Measurements from ENCODE around the gene CRMP1.
"Not testable (repeated sequence)": the region's sequence is repeated elsewhere in the genome, so short reads cannot be mapped to it uniquely, and the experiment has no call there.

CRMP1 gene

DNA sequence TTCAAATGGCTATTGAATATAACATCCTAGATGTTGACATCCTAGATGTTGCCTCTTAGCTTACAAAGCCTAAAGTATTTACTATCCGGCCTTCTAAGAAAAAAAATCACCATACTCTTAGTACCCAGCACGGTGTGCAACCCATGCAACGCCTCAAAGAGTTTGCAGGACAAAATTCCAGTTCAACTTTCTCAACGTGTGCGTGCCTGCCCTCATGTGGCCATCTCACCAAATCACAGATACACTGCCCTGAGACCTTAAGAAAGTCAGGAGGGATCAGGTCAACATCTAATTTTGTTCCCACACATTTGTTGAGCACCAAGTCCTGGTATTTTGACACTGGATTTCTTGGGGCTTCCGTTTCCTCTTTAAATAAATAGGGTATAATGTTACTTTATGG lies 68.3 kb downstream of the CRMP1 start:
- DNase-seq, result no peak

DNA sequence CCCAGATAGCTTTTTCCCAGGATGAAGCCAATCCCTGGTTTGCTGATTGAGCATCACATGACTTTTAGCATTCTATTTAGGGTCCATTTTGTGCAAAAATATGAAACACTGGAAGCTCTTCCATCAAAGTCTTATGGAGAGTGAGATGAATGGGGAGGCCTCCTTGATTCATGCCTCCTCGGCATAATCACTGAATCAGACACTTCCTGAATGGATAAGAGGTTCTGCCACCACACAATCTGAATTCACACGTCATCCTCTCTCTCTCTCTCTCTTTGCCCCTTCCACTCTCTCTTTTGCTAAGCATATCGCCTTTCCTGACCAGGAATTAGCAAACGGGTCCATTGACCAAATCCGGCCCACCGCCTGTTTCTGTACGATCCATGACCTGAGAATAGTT lies 68.7 kb downstream of the CRMP1 start:
- no peak for DNase-seq

DNA sequence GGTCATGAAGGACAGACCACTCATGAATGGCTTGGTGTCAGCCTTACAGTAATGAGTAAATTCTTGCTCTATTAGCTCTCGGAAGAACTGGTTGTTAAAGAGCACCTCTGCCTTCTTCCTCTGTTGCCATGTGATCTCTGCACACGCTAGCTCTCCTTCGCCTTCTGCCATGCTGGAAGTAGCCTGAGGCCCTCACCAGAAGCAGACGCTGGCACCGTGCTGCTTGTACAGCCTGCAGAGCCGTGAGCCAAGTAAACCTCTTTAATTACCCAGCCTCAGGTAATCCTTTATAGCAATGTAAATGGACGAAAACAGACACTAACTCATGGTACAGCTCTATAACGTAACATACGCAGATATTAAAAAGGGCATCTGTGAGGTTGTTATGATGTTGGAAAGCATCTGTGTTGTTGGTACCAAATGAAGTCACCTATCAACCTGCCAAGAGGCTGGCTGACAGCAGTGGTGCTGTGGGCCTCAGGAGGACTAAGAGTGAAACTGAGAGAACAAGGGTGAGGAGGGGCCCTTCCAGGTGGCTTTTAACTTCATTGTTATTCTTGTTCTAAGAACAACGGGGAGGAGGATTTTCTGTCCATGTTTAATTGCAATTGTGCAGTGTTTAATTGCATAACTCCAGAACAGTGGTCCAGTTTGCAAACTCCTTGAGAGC lies 69.2 kb downstream of the CRMP1 start:
- no peak for DNase-seq

DNA sequence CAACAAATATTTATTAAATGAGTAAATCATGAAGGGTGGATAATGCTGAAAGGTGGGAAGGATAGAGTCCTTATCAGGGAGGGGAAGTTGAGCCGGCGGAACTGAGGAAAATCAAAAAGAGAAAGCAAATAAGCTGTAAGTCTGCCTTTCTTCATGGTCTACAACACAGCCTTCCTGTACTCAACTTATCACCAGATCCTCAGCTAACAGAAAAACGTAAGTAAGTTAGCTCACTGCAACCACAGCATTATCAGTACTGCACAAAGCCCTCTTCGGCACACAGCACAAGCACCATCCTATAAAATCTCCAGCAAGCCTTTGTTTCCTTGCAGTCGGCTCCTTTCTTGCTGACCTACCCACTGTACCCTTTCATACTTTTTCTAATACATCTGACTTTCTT lies 70.3 kb downstream of the CRMP1 start:
- no peak for DNase-seq

DNA sequence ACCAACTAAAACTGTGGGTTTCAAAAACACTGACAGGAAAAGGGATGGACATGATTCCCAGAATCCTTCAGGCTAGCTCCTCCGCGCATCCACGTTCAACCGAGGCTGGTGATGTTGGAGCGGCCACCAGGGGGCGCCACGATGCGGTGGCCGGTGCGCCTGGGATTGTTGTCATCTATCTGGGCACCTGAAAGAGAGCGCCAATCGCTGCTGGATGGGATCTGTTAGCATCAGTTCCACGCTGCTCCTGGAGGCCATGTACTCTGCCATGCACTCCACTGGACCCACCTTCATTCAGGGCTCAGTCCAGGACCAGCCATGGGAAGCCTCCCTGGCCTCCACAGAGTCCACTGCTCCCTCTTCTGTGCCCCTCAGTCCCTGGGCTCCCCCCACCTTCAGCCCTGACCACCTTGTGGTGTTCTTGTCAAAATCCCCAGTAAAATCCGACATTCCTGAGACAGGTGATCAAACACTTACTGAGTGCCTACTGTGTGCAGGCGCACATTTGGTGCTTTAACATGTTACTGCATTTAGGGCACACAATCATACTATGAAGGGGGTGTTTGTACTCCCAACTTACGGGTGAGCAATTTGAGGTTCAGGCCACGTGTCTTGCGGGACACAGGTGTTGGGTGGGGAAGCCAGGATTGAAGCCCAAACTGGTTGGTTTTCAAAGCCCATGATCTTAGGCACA lies 71.1 kb downstream of the CRMP1 start:
- DNase-seq, result peak in 1 of 51 donors; percentile 11

DNA sequence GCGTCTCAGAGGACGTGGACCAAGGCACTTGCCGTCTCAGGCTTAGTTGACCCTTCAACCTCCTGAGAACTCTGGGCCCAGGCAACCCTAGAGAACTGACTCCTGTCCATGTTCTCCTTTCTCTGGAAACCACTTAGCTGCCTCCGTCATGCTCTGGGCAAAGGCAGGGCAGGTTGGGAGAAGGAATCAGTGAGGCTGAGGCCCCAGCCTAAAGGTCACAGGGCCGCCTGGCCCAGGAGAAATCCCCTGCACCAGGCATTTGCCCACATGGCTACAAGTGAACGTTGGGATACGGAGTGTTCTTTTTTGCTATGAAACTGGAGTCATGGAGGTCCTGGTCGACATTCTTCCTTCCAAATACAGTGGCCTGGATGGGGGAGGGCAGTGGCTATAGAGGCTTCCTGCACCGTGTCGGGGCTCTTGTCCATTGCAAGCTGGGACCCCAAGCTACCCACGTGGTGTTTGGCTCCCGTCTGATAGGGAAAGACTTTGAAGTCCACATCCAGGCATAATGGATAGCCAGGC lies 76.0 kb downstream of the CRMP1 start:
- no peak for DNase-seq

DNA sequence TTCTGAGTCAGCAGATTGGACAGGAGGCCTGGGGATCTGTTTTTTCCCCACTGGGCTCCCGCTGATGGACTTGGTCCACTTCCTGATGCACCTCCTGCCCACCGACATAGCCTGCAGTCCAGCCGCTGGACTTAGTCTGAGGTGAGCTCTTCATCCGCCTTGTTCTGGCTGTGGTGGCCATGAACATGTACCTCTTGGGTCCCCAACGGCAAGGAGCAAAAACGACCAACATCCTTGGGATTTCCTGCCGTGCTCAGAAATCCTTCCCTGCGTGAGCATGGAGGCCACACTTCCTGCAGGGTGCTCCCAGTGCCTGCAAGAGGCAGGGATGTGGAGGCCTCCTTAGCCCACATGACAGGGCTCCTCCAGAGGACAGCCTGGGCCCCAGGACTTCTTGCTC lies 76.8 kb downstream of the CRMP1 start:
- no peak for DNase-seq

DNA sequence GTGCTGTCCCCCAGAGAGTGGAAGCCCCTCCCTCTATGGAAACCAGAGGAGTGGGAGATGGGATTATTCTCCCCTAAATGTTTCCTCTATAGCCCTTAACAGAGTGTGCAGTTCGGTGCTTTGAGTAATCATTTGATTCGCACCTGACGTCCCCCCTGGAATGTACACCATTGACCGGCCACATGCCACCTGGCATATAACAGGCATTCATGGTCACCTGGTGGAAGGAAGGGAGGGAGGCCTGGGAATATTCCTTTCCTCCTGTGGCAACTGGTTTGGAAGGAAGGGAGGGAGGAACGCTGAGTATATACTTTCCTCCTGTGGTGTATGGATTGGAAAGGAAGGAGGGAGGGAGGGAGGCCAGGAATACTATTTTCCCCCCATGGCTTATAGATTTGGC lies 77.2 kb downstream of the CRMP1 start:
- no peak for DNase-seq

DNA sequence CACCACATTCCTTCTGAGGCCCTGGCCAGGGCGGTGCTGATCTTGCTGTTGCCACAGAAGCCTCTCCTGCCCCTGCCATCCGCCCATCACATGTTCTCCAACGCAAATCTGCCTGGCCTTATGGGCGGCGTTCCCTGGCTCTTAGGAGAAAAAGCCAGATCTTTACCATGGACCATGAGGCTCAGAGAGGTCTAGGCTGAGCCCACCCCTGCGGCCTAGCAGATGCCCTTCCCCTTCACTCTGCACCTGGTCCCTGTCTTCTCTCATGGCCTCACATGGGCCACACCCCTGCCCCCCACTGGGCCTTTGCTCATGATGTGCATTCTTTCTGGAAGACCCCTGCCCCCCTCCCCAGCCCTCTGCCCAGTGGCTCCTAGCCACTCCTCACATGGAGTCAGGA lies 78.5 kb downstream of the CRMP1 start:
- DNase-seq, result no peak

DNA sequence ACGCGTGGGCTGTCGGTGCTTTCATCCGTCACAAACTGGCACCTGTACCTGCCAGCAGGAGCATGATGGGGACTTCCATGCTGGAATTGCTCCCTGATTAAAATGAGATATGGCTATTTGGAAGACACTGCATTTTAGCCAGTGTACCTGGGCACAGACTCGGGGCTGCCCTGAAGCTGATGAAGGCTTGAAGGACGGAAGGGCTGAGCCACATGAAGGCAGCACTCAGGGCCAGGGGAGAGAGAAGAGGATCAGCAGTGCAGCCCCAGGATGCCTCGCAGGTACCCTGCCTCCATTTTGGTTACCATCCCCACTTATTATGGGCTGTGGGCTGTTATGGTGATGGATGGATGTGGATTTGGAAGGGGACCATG lies 79.0 kb downstream of the CRMP1 start:
- no peak for DNase-seq

DNA sequence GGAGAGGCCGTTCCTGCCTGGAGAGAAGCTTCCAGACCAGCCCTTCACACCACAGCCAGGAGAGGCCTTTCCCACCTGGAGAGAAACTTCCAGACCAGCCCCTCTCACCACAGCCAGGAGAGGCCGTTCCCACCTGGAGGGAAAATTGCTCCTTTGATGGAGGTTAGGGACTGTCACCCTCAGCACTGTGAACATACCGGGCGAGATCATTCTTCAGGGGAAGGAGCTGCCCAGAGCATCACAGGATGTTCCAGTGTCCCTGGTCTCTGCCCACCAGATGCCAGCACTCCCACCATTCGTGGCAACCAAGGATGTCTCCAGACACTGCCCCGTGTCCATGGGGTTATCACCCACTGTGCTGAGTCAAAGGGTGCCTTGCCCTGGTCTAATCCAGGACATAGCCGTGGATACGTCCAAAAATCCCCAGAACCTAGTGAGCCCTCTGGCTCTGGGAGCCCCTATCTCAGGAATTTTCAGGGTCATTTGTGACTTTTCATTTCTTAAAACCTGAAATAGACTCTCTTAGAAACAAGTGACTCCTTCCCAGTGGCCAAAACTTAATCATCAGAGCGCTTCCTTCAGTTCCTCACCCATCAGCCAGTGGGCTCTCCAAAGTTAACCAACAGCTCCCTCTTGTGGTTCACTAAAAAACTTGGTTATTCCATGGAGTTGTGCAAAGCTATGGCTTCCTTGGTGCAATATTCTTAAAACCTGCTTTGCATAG lies 80.2 kb downstream of the CRMP1 start:
- peak in 7 of 51 donors; percentile 3 to 51 (median 9) for DNase-seq

DNA sequence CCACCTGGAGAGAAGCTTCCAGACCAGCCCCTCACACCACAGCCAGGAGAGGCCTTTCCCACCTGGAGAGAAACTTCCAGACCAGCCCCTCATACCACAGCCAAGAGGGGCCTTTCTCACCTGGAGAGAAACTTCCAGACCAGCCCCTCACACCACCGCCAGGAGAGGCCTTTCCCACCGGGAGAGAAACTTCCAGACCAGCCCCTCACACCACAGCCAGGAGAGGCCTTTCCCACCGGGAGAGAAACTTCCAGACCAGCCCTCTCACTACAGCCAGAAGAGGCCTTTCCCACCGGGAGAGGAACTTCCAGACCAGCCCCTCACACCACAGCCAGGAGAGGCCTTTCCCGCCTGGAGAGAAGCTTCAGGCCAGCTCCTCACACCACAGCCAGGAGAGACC lies 80.8 kb downstream of the CRMP1 start:
- not testable (repeated sequence) for DNase-seq

DNA sequence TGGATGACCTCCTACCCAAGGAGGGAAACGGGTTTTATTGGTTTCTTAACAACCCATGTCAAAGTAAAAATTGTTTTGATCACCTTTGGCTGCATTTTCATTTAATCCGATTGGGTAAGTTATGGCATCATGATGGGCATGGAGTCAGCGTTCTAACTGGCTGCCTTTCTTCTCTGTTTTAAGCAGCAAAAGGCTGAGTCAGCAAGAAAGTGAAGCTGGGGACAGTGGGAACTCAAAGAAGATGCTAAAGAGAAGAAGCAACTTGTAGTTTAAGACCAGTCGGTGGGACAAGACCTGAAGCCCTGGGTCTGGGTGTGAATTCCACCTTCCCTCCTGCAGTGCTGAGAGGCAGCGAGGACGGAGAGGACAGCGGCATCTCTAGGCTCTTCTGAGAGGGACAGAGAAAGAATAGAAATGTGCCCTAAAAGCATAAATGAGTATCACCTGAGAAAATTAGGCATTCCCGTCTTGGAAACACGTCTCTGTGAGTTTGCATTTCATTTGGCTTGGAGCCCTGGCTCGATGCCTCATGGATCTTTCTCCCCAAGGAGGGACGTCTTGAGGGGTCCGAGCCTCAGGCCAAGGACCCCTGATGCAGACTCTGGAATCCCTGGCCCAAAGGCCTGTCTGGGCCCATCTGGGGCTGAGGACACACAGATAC lies 82.0 kb downstream of the CRMP1 start:
- no peak for DNase-seq

DNA sequence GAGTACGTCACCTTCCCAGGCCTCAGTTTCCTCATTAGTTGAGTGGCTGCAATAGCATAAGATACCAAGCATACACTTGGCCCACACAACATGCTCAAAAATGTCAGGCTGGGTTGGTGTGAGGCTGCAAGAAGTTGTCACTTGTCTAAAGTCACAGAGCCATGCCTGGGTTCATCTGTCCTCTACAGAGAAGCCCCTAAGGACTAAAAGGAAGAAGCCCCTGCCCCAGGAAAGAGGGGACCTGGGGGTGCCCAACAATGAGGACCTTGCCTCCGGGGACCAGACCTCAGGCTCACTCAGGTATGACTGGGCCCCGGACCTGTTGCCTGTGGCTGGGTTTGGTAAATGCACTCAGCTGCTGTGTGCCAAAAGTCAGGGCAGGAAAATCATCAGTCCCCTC lies 82.7 kb downstream of the CRMP1 start:
- DNase-seq, result no peak

DNA sequence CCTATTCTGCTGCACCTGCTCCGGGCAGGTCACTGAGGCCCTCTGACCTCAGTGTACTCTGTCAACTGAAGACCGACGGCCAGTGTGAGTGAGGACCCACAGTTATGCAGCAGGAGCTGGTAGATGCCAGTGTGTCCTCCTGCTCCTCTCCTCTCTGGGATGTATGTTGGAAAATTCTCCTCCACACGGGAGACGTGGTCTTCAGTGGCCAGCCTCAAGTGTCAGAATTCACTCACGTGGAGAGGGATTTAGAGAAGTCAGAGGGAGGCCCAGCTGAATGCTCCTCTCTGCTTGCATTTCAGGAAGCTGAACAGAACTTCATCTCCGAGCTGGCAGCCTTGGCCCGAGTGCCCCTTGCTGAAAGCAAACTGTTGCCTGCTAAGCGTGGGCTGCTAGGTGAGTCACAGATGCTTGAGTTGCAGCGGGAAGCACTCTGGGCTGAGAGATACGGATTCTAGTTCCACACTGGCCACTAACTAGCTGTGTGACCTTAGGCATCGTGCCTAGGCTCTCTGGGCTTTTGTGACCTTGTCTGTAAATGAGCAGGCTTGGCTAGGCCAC lies 83.6 kb downstream of the CRMP1 start:
- peak in 2 of 51 donors; percentile 32 to 35 for DNase-seq

DNA sequence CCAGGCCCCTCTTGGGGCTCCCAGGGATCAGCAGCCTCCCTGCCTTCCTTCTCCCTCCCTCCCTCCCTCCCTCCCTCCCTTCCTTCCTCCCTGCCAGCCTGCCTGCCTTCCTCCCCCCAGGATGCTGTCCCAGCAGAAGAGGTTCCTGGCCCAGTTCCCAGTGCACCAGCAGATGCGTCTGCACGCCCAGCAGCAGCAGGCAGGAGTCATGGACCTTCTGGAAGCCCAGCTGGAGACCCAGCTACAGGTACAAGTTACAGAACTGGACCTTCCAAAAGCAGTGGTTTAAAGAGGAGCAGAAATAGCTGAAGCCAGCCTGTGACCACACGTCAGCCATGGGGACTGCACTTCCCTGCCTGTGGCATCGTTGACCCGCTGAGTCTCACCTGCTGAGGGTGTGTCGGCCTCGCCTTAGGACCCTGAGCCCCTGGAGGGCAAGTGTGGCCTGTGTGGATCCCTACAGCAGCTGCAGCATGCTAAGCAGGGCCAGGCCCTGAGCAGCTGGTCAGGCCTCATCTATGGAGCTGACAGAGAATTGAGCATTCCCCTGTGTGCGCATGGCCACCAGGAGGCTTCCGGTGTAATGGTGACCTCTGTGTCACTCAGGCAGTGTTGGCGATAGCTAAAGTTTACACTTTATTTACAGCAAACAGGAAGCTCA lies 84.7 kb downstream of the CRMP1 start:
- peak in 1 of 51 donors; percentile 10 for DNase-seq

DNA sequence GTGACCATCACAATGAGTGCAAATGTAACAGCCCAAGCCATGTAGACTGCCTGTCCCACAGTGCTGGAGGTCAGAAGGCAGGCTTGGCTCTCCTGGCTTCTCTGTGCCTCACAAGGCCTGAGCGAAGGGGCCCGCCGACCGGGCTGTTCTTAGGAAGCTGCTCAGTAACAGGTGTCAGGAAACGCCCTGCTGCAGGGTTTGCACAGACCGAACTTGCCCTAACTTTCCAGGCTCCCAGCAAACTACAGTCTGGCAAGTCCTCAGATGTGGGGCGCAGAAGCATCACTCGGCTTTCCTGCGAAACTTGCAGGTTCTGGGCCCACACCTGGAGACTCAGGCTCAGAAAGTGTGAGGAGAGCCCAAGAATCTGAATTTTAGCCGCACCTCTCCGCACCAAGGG lies 87.6 kb downstream of the CRMP1 start:
- DNase-seq, result no peak

DNA sequence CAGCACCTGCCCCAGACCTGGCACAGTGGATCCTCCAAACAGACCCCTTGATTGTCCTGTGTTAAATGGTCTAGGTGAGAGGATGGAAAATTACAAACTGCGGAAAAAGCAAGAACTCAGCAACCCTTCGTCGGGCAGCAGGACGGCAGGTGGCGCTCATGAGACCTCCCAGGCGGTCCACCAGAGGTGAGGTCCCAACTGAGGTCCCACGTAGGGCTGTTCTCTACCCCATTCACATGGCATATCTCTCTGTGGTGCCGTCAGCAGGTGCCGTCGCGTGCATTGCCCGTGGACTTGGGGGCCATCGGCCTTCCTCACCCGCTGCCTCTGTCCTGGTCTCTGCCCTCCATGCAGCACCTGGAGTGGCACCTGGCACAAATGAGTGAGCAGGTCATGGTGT lies 88.2 kb downstream of the CRMP1 start:
- no peak for DNase-seq

DNA sequence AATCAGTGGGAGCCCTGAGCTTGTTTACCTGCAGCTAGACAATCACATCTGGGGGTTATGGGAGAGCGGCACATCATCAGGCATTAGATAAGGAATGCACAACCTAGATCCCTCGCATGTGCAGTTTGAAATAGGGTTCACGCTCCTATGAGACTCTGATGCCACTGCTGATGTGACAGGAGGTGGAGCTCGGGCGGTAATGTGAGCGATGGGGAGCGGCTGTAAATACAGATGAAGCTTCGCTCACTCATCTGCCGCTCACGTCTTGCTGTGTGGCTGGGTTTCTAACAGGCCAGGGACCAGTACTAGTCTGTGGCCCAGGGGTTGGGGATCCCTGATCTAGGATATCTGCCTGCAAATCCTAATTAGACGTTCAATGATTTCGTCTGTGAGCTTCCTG lies 90.3 kb downstream of the CRMP1 start:
- no peak for DNase-seq

DNA sequence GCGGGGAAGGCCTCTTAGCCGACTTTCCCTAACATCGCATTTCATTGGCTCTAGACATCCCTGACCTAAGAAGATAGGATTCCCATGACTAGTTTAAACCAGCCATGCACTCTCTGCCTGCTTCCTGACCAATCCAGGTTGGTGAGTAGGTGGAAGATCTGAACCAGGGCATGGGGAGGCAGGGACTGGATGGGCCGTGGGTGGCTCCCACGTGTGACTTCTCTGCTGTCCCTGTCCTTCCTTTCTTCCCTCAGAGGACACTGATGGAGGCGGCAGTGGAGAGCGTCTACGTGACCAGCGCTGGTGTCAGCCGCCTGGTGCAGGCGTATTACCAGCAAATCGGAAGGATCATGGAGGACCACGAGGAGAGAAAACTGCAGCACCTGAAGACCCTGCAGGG lies 91.2 kb downstream of the CRMP1 start:
- no peak for DNase-seq

DNA sequence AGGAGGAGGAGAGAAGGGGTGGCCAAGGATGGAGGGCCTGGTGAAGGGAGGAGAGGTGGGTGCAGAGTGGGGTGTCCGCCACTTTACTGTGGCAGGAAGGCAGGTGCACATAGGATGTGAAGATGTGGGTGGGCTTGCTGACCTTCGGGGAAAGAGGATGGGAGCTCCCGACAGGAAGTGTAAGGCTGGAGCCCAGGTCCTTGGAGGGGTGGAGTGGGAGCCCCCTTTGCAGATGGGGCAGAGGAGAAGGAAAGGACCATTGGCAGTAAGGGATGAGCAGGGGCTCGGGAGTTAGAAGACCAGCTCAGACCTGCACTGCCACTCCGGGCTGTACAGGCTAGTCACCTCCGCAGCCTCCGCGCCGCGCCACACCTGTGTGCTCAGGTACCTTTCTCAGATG lies 92.4 kb downstream of the CRMP1 start:
- no peak for DNase-seq
